IMR-90 (cell line): ENCODE data around the gene MOB3A. TPM values are rescaled to one million over a fixed set of nuclear protein-coding genes. Genes with fewer than 3 reads are reported as not detected.

ENCODE experiments used
- MAZ ChIP-seq: IDR thresholded peaks from 2 replicates; pipeline ENCODE4 v1.6.1; 2012; ENCODE audit warnings: low read depth, mild to moderate bottlenecking, low read length, improper control_type of control experiment, moderate library complexity, borderline replicate concordance
- RAD21 ChIP-seq: IDR thresholded peaks from 2 replicates; pipeline ENCODE4 v1.6.1; 2012; ENCODE audit warnings: low read length, improper control_type of control experiment
- polyA plus RNA-seq, 3 experiments: library from polyadenylated mRNA; depleted of rRNA; stranded (reverse); fragments of >200 nt; gene quantifications; 2 replicates each; pipeline ENCODE4 v1.2.3, GENCODE V29; 2012; ENCODE audit warnings: low replicate concordance in 1 of 3
- total RNA-seq: library from RNA; depleted of rRNA; stranded (reverse); fragments of >200 nt; gene quantifications from 2 replicates; pipeline ENCODE4 v1.2.3, GENCODE V29; 2012

Gene MOB3A
- total and polyA plus RNA-seq, 2 of the 4 experiments (the other 2 are of a cell fraction), result 9.3 to 26.5 TPM

DNA sequence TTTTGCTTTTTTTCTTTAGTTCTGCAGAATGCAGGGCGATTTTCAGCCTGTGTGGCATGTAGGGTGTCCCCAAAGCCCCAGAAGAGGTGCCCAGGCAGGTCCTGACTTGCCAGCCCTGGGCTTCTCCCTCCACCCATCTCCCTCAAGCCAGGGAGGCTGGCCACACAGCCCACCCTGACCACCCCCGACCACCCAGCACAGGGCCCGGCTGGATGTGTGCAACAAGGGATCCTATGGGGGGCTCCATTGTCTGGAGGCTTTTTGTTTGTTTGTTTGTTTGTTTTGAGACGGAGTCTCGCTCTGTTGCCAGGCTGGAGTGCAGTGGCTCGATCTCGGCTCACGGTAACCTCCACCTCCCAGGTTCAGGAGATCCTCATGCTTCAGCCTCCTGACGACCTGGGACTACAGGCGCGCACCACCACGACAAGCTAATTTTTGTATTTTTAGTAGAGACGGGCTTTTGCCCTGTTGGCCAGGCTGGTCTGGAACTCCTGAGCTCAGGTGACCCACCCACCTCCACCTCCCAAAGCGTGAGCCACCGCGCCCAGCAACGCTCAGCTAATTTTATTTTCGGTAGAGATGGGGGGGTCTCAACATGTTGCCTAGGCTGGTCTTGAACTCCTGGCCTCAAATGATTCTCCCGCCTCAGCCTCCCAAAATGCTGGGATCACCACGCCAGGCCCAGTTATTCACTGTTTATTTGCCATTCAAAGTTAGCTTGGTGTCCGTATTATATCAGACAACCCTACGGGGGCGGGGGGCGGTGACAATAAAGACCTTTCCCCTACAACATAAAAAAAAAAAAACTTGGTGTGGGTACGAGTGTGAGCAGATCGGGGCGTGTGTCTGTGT lies 37.3 kb downstream of the MOB3A start (continued):
- TF ChIP-seq MAZ (no peak), RAD21 (no peak)
